HS-27A (cell line): ENCODE measurements around the gene OR4E1.
"Not testable (repeated sequence)": the region's sequence is repeated elsewhere in the genome, so short reads cannot be mapped to it uniquely, and the experiment has no call there.

Experiments
- DNase-seq: peaks from one replicate; pipeline ENCODE4 v3.0.0-alpha.2; 2012; ENCODE audit warnings: low read depth, missing footprints

OR4E1 gene

GRCh38 chr14:21653331-21653885 is 20.2 kb downstream of the OR4E1 start, which contains the start of gene OR4E2:
TSS of gene OR4E2 (plus strand) at chr14:21653835. CDS start at chr14:21665083, 11,248 bp downstream.
- DNase-seq: no peak

GRCh38 chr14:21652209-21652808 is 21.3 kb downstream of the OR4E1 start:
- DNase-seq: no peak

- no peak for DNase-seq
These were observed 26.2 kb downstream of the OR4E1 start for GRCh38 chr14:21647380-21647779.

- no peak for DNase-seq
These were observed 30.2 kb downstream of the OR4E1 start for GRCh38 chr14:21643407-21643806.

GRCh38 chr14:21642683-21643082 is 30.9 kb downstream of the OR4E1 start:
- no peak for DNase-seq

- DNase-seq: no peak
These were observed 38.8 kb downstream of the OR4E1 start, which contains the start of gene OR10G2 for GRCh38 chr14:21634840-21635239. TSS of gene OR10G2 (minus strand) at chr14:21634940. CDS start at chr14:21634842, 98 bp downstream.

GRCh38 chr14:21631084-21631483 is 42.5 kb downstream of the OR4E1 start:
- no peak for DNase-seq

GRCh38 chr14:21630503-21630902 is 43.1 kb downstream of the OR4E1 start:
- not testable (repeated sequence) for DNase-seq

GRCh38 chr14:21626491-21627230 is 47.0 kb downstream of the OR4E1 start:
- DNase-seq: no peak
